GM19328 (cell line): ENCODE data around the gene TFDP3.

Experiments
- ATAC-seq: cut with Tn5 transposase; IDR thresholded peaks from one replicate; pipeline ENCODE4 v1.9.1; 2021; ENCODE audit warnings: mild to moderate bottlenecking, moderate library complexity; ENCODE audit not compliant: unreplicated experiment

TFDP3 gene

GRCh38 chrX:133188631-133189030, 29.5 kb downstream of the TFDP3 start:
- ATAC-seq, result no peak

- ATAC-seq, result no peak
Measured at GRCh38 chrX:133185938-133186337, 32.2 kb downstream of the TFDP3 start.

- ATAC-seq, result no peak
Measured at GRCh38 chrX:133185119-133185518, 33.0 kb downstream of the TFDP3 start.

- ATAC-seq, result no peak
Measured at GRCh38 chrX:133183806-133184205, 34.3 kb downstream of the TFDP3 start.

GRCh38 chrX:133179500-133179899, 38.7 kb downstream of the TFDP3 start:
- no peak for ATAC-seq

- ATAC-seq, result no peak
Measured at GRCh38 chrX:133177202-133177601, 41.0 kb downstream of the TFDP3 start.

- ATAC-seq, result no peak
Measured at GRCh38 chrX:133175605-133176004, 42.5 kb downstream of the TFDP3 start.

GRCh38 chrX:133175162-133175561, 43.0 kb downstream of the TFDP3 start:
- ATAC-seq, result no peak

- no peak for ATAC-seq
Measured at GRCh38 chrX:133171962-133172708, 46.0 kb downstream of the TFDP3 start.
